K562 (cell line): ENCODE measurements around the gene ZNF672. TPM values are rescaled to one million over a fixed set of nuclear protein-coding genes. Genes with fewer than 3 reads are reported as not detected.

Experiments used
- BHLHE40 ChIP-seq: IDR thresholded peaks from 2 replicates; pipeline ENCODE4 v1.6.1; 2011; ENCODE audit warnings: low read length, improper control_type of control experiment
- CC2D1A ChIP-seq: fragments of 450-650 bp; IDR thresholded peaks from 2 replicates; pipeline ENCODE4 v1.6.1; 2017; ENCODE audit warnings: mild to moderate bottlenecking
- DIDO1 ChIP-seq: fragments of 450-650 bp; IDR thresholded peaks from 2 replicates; pipeline ENCODE4 v1.6.1; 2016; ENCODE audit warnings: low read depth, missing biosample characterization, missing genetic modification characterization
- HDAC2 ChIP-seq: fragments of 450-650 bp; IDR thresholded peaks from 2 replicates; pipeline ENCODE4 v1.6.1; 2016; ENCODE audit warnings: mild to moderate bottlenecking
- MCM2 ChIP-seq: fragments of 450-650 bp; IDR thresholded peaks from 2 replicates; pipeline ENCODE4 v1.6.1; 2017; ENCODE audit warnings: low read depth, mild to moderate bottlenecking
- PBX2 ChIP-seq, 2 experiments: IDR thresholded peaks in 1 of 2; conservative IDR thresholded peaks in 1 of 2; 2 replicates each; pipeline ENCODE4 v1.6.1; 2016; ENCODE audit warnings: low read depth in 2 of 2, mild to moderate bottlenecking in 1 of 2, missing compliant biosample characterization in 1 of 2, missing genetic modification characterization in 1 of 2, moderate library complexity in 1 of 2
- PRDM10 ChIP-seq: fragments of 450-650 bp; IDR thresholded peaks from 2 replicates; pipeline ENCODE4 v1.6.1; 2018; ENCODE audit not compliant: partially characterized antibody
- SMAD3 ChIP-seq: fragments of 450-650 bp; formaldehyde crosslinking; conservative IDR thresholded peaks from 2 replicates; pipeline ENCODE4 v1.4.0; 2020; ENCODE audit warnings: mild to moderate bottlenecking
- polyA plus RNA-seq, 8 experiments: library from polyadenylated mRNA; depleted of rRNA in 4 of 8; stranded (reverse) in 5 of 8; unstranded in 3 of 8; fragments of >200 nt; fragmentation: Nextera tagmentation in 2 of 8; fragmentation: Illumina TruSeq in 1 of 8; extraction: Ambion mirVana in 2 of 8; extraction: Trizol in 1 of 8; gene quantifications; 2 replicates each; pipeline versions ENCODE4 v1.2.1 to v1.2.3, GENCODE V29; 2011 to 2014; ENCODE audit warnings: inconsistent platforms in 1 of 8, missing spikeins in 1 of 8
- total RNA-seq, 7 experiments: library from RNA; depleted of rRNA in 6 of 7; stranded (reverse); fragments of >200 nt in 6 of 7; fragmentation: Illumina TruSeq in 2 of 7; extraction: Trizol in 2 of 7; gene quantifications; 2 replicates each; pipeline versions ENCODE4 v1.2.1 to v1.2.3, GENCODE V29; 2011 to 2021; ENCODE audit warnings: low replicate concordance in 1 of 7
- TF ChIP-seq, protein P1 (sequence below): fragments of 450-650 bp; IDR thresholded peaks from 2 replicates; pipeline ENCODE4 v1.6.1; 2016; ENCODE audit warnings: missing biosample characterization, missing genetic modification characterization
- TF ChIP-seq, protein P2 (sequence below), 2 experiments: fragments of 450-650 bp; IDR thresholded peaks; 2 replicates each; pipeline ENCODE4 v1.6.1; 2016; ENCODE audit warnings: mild to moderate bottlenecking in 2 of 2, borderline replicate concordance in 1 of 2, low read depth in 1 of 2, moderate library complexity in 1 of 2

Gene ZNF672
- total and polyA plus RNA-seq, 9 of the 15 experiments (the other 6 are each of a cell fraction or from before 2014, with no cell fraction given): 1.9 to 57.9 (median 24.1) TPM

- TF ChIP-seq CC2D1A (0 out of 2 replicates have a peak, but pooled peaks have one; percentile 23), PBX2 (CRISPR knock-in tag; IDR thresholded peaks at IDR 0.05; ENCODE audit: low read depth) (no peak), PBX2 (tag; conservative IDR thresholded peaks at IDR 0.05; ENCODE audit: low read depth) (peak; percentile 87), PRDM10 (peak; percentile 46), BHLHE40 (0 out of 2 replicates have a peak, but pooled peaks have one; percentile 17), SMAD3 (CRISPR knock-in tag) (0 out of 2 replicates have a peak, but pooled peaks have one; percentile 29), MCM2 (no peak), DIDO1 (tag) (no peak), HDAC2 (peak; percentile 94)
- TF ChIP-seq, protein P1, sequence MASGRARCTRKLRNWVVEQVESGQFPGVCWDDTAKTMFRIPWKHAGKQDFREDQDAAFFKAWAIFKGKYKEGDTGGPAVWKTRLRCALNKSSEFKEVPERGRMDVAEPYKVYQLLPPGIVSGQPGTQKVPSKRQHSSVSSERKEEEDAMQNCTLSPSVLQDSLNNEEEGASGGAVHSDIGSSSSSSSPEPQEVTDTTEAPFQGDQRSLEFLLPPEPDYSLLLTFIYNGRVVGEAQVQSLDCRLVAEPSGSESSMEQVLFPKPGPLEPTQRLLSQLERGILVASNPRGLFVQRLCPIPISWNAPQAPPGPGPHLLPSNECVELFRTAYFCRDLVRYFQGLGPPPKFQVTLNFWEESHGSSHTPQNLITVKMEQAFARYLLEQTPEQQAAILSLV (tag): peak; percentile 87
- TF ChIP-seq, protein P2, sequence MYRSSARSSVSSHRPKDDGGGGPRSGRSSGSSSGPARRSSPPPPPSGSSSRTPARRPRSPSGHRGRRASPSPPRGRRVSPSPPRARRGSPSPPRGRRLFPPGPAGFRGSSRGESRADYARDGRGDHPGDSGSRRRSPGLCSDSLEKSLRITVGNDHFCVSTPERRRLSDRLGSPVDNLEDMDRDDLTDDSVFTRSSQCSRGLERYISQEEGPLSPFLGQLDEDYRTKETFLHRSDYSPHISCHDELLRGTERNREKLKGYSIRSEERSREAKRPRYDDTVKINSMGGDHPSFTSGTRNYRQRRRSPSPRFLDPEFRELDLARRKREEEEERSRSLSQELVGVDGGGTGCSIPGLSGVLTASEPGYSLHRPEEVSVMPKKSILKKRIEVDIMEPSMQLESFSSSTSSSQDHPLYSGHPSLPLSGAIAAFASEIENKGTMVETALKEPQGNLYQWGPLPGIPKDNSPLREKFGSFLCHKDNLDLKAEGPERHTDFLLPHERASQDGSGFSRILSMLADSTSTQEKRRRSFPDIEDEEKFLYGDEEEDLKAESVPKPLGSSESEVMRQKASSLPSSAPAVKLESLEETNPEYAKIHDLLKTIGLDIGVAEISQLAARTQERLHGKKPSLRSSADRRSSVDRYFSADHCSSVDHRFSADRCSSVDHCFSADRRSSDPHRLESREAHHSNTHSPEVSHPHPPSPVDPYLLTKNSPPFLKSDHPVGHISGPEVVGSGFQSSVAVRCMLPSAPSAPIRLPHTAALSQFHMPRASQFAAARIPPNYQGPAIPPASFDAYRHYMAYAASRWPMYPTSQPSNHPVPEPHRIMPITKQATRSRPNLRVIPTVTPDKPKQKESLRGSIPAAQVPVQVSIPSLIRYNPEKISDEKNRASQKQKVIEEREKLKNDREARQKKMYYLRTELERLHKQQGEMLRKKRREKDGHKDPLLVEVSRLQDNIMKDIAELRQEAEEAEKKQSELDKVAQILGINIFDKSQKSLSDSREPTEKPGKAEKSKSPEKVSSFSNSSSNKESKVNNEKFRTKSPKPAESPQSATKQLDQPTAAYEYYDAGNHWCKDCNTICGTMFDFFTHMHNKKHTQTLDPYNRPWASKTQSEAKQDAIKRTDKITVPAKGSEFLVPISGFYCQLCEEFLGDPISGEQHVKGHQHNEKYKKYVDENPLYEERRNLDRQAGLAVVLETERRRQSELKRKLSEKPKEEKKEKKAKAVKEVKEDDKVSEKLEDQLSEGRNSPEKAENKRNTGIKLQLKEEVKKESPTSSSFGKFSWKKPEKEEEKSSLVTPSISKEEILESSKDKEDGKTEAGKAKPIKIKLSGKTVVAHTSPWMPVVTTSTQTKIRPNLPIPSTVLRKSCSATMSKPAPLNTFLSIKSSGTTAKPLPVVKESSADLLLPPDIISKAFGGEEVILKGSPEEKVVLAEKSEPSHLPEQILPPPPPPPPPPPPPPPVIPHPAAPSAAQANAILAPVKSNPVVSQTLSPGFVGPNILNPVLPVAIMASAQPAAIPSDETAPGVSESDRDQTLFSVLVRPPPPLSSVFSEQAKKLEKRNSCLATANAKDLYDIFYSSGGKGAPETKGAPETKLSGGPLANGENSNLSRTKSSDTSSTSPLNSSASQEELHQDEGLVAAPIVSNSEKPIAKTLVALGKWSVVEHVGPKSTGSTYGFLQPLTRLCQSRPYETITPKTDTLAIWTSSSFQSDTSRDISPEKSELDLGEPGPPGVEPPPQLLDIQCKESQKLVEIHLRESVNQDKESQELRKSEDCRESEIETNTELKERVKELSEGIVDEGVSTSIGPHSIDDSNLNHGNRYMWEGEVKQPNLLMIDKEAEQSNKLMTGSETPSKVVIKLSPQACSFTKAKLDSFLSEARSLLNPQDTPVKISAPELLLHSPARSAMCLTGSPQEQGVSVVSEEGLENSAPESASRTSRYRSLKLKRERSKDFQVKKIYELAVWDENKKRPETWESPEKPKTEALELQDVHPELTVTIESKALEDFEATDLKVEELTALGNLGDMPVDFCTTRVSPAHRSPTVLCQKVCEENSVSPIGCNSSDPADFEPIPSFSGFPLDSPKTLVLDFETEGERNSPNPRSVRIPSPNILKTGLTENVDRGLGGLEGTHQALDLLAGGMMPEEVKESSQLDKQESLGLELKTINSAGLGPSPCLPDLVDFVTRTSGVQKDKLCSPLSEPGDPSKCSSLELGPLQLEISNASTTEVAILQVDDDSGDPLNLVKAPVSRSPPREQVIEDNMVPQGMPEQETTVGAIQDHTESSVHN (IDR thresholded peaks at IDR 0.05; ENCODE audit: borderline replicate concordance in 1 of 2, low read depth in 1 of 2): peak in 1 of 2 experiments; percentile 89; a peak in 2 of 4 replicates
These were observed 9.2 kb upstream of the ZNF672 start (continued) for GRCh38 chr1:248828845-248829244.
